Neural progenitor cell (in vitro differentiated cells): Measurements from ENCODE around the gene CDH23.

Experiments used
- EZH2 ChIP-seq: fragments of 200-600 bp; sonication (generic); IDR thresholded peaks from 2 replicates; pipeline ENCODE4 v1.6.1; 2017; ENCODE audit warnings: antibody characterized with exemption, mild to moderate bottlenecking, moderate library complexity
- TF ChIP-seq, protein P1 (sequence below): fragments of 200-600 bp; sonication (generic); IDR thresholded peaks from 2 replicates; pipeline ENCODE4 v1.5.1; 2017; ENCODE audit warnings: antibody characterized with exemption, mild to moderate bottlenecking

- TF ChIP-seq, protein P1, sequence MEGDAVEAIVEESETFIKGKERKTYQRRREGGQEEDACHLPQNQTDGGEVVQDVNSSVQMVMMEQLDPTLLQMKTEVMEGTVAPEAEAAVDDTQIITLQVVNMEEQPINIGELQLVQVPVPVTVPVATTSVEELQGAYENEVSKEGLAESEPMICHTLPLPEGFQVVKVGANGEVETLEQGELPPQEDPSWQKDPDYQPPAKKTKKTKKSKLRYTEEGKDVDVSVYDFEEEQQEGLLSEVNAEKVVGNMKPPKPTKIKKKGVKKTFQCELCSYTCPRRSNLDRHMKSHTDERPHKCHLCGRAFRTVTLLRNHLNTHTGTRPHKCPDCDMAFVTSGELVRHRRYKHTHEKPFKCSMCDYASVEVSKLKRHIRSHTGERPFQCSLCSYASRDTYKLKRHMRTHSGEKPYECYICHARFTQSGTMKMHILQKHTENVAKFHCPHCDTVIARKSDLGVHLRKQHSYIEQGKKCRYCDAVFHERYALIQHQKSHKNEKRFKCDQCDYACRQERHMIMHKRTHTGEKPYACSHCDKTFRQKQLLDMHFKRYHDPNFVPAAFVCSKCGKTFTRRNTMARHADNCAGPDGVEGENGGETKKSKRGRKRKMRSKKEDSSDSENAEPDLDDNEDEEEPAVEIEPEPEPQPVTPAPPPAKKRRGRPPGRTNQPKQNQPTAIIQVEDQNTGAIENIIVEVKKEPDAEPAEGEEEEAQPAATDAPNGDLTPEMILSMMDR, result no peak
- TF ChIP-seq EZH2, result no peak
Observed at GRCh38 chr10:71549766-71550533, 153.2 kb downstream of the CDH23 start.
